ENCODE data around the gene ECI1. TPM values are rescaled to one million over a fixed set of nuclear protein-coding genes. Genes with fewer than 3 reads are reported as not detected.

Gene ECI1
- total RNA-seq, 1 experiment from 2014 or later, result 41.1 TPM

DNA sequence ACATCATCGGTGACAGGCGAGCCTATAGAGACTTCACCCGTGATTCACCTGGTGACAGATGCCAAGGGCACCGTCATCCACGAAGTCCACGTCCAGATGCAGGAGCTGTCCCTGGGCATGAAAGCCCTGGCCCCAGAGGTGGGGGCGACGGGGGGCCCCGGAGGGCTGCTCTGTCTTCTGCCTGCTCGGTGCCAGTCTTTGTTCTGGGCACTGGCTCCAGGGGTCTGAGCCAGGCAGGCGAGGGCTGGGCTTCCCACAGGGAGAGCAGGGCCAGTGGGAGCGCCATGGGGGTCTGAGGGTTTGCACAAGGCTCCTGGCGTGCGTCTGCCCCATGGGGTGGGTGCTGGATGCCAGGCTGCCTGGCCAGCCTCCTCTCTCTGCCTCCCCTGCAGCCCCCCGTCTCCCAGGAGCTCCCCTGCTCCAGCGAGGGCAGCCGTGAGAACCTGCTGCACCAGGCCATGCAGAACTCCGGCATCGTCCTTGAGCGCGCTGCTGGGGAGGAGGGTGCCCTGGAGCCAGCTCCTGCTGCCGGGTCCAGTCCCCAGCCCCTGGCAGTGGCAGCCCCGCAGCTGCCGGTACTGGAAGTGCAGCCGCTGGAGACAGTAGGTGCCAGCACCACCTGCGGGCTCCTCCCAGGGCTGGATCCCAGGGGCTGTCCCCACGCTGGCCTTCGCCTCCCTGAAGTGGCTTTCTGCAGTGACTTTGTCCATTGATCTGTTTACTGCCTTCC, 18.2 kb downstream of the ECI1 start:
- DNase-seq (ENCODE audit: low read depth), result no peak

- no peak for DNase-seq (ENCODE audit: low read depth)
These were observed 19.0 kb downstream of the ECI1 start for GRCh38 chr16:2232094-2232990.

GRCh38 chr16:2231016-2231931, 20.1 kb downstream of the ECI1 start:
- peak; percentile 31 for DNase-seq (ENCODE audit: low read depth)

GRCh38 chr16:2230376-2230775, 21.0 kb downstream of the ECI1 start:
- no peak for DNase-seq (ENCODE audit: low read depth)

GRCh38 chr16:2229632-2230250, 21.6 kb downstream of the ECI1 start:
- no peak for DNase-seq (ENCODE audit: low read depth)

DNA sequence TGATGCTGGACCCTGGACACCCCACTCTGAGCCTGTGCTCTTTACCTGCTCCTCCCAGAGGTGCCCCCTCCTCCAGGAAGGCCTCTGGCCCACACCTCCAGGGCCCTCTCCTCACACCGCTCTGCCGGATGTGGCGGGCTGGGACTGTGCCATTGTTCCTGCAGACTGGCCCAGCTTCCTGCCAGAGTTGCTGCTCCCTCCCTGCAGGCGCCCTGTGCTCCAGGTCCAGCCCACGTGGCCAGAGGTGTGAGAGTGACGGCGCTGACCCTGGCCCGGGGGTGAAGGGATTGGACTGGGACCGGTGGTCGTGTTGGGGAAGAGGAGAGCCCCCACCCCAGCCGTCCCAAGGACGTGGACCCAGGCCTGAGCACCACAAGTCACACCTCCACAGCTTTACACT, 22.3 kb downstream of the ECI1 start:
- no peak for DNase-seq (ENCODE audit: low read depth)

DNA sequence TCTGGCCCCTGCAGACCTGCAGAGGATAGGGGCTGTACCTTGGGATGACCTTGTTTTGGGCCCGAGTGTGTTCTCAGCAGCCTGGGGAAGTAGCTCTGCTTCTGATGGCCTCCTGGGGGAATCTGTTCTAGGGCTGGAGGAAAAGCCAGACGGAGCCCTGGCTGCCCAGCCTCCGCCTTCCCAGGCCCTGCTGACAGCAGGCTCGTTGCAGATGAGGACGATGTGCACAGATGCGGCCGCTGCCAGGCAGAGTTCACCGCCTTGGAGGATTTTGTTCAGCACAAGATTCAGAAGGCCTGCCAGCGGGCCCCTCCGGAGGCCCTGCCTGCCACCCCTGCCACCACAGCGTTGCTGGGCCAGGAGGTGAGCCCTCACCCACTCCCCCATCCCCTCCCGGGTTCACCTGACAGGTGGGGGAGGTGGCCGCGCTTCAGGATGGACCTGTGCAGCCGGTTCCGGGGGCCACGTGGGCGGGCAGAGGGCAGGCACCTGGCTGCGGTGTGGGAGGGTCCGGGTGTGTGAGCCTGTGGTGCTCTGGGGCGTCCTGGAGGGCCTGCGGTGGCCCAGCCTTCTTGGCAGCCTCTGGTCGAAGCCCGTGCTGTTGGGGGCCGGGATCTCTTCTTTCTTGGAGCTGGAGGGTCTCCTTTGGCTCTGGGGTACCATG, 23.1 kb downstream of the ECI1 start:
- no peak for DNase-seq (ENCODE audit: low read depth)

DNA sequence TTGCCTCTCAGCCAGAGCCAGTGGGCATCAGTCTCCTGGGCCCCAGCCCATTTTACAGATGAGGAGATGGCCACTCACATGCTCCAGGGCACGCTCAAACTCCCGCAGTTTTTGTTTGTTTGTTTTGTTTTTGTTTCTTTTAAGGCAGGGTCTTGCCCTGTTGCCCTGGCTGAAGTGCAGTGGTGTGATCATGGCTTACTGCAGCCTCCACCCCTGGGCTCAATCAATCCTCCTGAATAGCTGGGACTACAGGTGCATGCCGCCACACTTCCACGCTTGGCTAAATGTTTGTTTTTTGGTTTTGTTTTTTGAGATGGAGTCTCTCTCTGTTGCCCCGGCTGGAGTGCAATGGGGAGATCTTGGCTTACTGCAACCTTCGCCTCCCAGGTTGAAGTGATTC, 24.5 kb downstream of the ECI1 start:
- DNase-seq (ENCODE audit: low read depth), result no peak

GRCh38 chr16:2226245-2226793, 25.1 kb downstream of the ECI1 start:
- no peak for DNase-seq (ENCODE audit: low read depth)

DNA sequence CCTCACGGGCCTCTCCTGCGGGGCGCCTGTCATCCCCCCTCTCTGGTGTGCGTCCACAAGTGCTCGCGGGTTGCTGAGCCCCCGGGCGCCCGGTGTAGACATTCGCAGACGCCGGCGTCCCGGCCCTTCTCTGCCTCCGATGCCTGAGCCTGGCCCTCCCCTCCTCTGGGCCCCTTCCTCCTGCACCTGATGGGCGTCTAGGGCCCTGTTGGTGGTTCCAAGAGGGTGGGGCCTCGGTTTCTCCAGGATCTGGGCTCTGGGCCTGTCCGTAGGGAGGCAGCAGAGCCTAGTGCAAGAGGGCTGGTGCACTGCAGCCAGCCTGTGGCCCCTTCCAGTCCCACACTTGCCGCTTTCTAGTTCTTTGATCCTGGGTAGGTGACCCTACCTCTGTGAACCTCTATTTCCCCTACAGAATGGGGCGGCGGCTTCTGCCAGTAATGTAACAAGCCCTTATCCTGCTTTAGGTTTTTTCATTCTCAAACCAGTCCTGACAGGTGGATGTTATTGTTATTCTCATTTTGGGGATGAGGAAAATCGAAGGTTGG, 27.4 kb downstream of the ECI1 start:
- DNase-seq (ENCODE audit: low read depth), result peak; percentile 44

GRCh38 chr16:2223221-2223941, 28.0 kb downstream of the ECI1 start, which contains the start of gene E4F1:
TSS of gene E4F1 (plus strand) at chr16:2223591. CDS start at chr16:2223614, 23 bp downstream.
- DNase-seq (ENCODE audit: low read depth), result peak; percentile 99

GRCh38 chr16:2216330-2216729, 35.1 kb downstream of the ECI1 start:
- DNase-seq (ENCODE audit: low read depth), result no peak

DNA sequence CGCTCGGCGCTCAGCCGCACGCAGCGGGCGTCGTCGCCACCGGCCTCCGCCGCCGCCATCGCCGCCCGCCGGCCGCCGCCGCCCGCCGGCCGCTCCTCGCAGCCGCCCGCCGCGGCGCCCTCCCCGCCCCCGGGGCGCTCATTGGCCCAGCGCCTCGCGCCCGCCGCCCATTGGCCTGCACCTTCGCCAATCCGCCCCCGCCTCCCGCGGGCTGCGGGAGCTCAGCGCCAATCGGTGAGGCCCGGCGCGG, 36.7 kb downstream of the ECI1 start, which contains the start of gene PGP:
Gene PGP, minus strand, starts transcription at position 122 of the 250 bp plus-strand sequence. Its CDS starts 63 bp downstream, at position 59.
- no peak for DNase-seq (ENCODE audit: low read depth)

- DNase-seq (ENCODE audit: low read depth), result no peak
These were observed 37.3 kb downstream of the ECI1 start for GRCh38 chr16:2213817-2214718.

GRCh38 chr16:2212362-2213324, 38.7 kb downstream of the ECI1 start:
- no peak for DNase-seq (ENCODE audit: low read depth)

DNA sequence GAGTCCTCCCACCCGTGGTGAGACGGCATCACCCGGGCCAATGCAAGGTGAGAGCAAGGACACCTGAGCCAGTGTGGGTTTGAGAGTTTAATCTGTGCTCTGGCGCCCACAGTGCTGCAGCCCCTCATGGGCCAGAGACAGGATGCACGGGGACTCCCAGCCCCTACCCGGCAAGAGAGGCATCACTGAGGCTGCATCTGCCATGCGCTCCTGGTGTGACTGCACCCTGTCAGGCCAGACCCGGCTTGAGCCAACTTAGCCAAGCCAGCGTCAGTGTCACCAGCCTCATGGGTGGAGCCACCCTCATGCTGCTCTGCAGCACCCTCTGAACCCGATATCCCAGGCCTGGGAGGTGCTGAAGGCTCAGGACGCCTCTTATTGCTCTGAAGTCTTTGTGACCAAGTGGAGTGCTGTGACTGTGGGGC, 39.5 kb downstream of the ECI1 start:
- DNase-seq (ENCODE audit: low read depth), result no peak

All from Daoy (cell line).